ENCODE data around the gene FGFR3.

The FGFR3 gene

DNA sequence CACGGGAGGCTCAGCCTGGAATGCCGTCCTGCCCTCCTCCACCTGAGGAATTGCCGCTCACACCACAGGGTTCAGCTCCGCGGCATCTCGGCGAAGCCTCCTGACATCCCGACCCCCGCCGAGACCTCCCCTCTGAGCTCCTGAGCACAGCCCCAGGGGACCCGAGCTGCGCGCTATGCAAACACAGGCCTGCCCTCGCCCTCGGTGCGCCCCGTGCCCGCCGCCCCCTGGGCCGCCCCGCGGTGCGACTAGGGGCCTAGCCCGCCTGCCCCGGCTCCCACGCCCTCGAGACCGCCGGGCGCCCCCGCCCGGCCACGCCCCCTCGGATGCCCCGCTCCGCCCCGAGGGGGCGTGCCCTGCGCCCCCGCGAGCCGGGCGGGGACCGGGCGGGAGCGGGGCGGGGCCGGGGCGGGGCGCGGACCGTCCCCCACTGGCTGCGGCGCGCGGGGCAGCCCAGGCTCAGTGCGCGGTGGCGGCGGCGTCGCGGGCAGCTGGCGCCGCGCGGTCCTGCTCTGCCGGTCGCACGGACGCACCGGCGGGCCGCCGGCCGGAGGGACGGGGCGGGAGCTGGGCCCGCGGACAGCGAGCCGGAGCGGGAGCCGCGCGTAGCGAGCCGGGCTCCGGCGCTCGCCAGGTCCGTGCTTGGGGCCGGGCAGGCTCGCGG, at the start of gene FGFR3:
Gene FGFR3, plus strand, starts transcription at position 462 of the 664 bp plus-strand sequence. CDS start 642 bp downstream, outside the sequence.
- DNase-seq = peak; percentile 50 to 64

DNA sequence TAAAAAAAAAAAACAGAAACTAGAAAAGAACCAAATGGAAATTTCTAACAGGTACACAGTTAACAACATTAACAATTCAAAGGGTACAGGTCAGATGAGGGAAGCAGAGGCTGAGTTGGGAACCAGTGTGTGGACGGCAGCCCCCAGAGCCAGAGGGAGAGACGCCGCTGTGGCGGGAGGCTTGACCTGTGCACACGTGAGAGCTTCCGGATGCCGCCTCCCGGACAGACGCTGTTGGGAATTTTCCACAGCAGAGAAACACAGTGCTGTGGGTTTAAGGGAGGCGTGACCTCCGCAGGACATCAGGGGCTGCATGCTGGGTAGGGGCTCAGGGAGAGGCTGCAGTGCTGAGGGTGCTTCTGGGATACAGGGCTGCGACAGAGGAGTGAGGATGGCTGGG, 49.5 kb upstream of the FGFR3 start:
- DNase-seq = no peak

DNA sequence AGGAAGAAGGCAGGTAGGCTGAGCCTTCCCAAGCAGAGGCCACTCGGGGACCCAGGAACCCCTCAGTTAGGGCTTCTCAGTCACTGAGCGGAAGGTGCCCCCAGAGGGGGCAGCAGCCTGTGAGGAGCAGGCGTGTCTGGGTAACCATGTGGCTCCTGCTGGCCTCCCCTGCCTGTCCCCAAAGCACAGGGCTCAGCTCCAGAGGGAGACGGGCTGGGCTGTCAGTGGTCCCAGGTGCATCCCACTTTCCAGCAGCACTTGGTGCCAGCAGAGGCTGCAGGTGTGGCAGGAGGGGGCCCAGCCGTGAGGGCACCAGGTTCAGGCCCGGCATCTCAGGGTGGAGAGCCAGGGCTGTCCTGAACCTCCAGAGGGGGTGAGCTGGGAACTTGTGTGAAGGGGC, 49.1 kb upstream of the FGFR3 start:
- no peak for DNase-seq

DNA sequence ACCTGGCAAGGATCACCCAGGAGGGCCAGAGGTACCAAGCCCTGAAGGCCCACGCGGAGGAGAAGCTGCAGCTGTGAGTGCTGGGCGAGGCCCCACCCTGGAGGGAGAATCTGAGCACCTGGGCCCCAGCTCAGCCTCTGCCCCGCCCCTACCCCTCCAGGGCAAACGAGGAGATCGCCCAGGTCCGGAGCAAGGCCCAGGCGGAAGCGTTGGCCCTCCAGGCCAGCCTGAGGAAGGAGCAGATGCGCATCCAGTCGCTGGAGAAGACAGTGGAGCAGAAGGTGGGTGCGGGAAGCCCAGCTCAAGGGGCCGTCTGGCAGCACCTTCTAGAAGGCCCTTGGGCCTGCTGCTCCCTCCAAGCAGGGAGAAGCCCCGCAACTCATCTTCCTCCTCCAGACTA, 48.5 kb upstream of the FGFR3 start:
- DNase-seq = no peak

DNA sequence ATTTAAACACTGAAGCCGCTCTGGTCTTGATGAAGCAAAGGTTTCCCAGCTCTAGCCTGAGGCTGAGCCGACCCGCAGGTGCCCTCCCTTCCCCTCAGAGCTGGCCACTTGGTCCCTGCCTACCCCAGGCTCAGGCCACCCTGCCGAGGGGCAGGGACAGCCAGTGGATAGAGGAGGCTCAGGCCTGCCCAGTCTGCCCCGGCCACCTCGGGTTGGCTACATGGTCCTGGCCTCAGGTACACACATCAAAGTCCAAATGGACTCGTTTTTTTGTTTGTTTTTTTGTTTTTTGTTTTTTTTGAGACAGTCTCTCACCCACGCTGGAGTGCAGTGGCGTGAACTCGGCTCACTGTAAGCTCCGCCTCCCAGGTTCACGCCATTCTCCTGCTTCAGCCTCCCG, 47.9 kb upstream of the FGFR3 start:
- DNase-seq = no peak

DNA sequence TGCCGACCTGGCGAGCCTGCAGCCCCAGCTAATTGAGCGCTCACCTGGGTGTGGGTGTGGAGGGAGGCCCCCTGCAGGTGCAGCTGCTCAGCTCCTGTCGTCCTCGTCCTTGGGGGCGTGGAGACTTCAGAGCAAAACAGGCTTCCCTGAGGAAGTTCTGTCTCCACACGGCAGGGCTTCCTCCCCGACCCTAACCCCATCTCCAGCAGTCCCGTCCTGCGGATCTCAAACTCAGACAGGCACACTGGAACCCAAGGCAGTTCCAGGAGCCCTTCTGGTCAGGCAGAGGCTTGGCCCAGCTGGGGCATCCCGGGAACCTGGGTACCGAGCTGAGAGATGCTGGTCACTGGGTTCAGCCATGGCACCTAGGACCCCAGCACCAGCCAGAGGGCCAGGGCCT, 47.4 kb upstream of the FGFR3 start:
- DNase-seq = no peak

DNA sequence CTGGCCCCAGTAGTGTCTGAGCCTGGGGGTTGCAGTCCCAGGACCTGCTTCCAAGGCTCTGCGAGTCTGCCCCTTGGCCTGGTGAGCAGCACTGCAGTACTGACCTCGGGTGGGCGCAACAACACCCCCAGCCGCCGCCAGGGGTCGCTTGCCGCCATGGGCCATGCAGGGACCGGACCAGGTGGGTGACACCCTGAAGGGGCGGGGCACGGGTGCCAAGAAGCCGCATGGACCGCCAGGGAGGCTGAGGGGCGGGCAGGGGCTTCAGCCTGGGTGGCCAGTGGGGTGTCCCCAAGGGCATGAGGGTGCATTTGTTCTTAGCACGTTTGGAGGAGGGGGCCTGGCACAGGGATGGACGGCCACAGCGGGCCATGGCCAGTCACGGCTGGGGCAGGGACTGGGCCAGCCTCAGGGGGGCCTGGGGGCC, 46.8 kb upstream of the FGFR3 start:
- peak; percentile 91 for DNase-seq

DNA sequence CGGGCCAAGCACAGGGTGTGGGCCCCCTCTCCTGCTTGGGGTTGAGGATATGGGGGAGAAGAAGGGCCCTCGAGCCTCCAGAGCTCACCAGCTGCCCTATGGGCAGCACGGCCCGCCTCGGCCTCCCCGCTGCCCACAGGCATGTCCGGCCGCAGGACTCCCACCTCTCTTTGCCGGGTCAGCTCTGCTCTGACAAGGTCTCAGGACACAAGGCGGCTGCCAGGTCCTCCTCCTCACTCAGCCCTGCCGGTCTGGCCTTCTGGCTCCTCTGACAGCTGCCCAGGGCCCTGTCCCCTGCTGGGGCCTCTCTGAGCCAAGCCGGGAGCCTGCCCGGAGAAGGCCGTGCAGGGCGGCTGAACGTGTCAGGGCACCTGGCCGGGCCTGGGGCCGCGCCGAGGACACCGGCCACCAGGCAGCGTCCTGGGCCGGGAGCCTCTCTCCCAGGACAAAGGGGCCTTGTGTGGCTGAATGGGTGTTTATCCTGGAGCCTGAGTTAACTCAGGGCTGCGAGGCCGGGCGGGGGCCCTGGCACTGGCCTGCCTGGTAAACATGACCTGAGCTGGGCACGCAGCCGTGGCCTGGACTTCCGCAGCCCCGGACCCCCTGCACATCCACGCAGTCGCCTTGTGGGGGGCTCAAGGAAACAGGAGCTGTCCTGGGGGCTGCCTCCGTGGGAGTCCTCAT, 46.0 kb upstream of the FGFR3 start:
- no peak for DNase-seq

DNA sequence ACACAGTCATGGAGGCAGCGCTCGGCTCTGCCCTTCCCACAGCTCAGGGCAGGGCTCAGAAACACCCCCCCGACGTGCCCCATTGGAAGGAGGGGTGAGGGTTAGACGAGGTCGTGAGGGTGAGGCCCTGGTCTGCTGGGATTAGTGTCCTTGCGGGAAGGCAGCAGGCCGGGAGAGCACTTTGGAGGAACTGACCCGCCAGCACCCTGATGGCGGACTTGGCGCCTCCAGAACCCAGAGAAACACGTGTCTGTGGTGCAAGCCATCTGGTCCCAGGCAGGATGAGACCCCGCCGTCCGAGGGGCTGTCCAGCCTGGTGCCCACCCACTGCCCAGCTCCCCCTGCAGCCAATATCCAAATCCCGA, 45.5 kb upstream of the FGFR3 start:
- no peak for DNase-seq

DNA sequence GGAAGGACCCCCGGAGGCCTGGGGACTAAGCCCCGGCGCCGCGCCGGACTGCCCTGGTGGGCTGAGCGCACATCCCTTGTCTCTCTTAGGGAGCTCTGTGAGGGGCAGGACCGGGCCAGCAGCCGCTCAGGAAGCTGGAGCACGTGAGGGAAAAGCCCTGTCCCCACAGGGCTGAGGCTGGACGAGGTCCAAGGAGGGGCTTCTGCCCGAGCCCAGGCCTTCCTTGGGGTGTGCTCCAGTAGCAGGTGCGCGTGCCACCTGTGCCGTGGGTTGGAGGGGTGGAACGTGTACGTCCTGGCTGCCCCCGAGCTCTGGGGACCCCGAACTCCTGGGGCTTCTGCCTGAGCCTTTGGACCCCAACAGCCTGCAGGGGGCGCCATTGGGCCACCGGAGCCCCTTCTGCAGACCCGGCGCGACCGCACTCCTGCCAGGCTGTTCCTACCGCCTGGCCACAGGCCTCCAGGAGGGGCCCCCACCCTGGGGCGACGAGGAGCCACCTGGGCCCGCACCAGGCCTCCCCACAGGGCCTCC, 44.6 kb upstream of the FGFR3 start:
- DNase-seq = peak; percentile 89 to 91

DNA sequence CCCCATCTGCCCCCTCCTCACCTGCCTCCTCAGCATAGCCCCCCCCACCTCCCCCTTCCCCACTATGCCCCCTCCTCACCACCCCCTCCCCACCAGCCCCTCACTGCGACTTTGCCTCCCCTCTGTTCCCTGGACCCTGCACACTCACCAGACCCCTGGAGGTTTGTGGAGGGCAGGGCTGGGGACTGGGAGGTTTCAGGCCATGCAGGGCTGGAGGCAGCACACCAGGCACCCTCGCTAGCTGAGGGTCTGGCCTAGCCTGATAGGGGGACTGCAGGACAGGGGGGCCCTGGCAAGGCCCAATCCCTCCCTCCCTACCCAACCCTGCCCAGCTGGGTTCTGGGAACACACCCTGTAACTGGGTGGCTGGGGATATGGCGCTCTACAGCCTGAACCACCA, 43.7 kb upstream of the FGFR3 start:
- DNase-seq = no peak

DNA sequence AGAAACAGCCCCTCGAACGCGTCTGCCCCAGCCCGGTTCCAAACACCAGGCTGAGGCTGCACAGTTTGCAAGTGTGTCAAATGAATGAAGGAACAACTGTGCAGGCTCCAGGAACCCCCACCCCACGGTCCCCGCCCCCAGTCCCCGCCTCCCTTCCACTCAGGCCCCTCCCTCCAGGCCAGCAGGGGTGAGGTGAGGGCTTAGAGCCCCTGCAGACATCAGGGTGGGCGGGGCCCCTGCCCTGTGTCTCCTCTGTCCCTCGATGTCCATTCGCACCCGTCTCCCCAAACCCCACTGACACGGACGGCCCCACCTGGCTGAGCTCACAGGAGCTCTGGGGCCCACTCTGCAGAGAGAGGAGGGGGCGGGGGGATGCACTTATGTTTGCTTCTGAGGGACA, 43.3 kb upstream of the FGFR3 start:
- DNase-seq = no peak

DNA sequence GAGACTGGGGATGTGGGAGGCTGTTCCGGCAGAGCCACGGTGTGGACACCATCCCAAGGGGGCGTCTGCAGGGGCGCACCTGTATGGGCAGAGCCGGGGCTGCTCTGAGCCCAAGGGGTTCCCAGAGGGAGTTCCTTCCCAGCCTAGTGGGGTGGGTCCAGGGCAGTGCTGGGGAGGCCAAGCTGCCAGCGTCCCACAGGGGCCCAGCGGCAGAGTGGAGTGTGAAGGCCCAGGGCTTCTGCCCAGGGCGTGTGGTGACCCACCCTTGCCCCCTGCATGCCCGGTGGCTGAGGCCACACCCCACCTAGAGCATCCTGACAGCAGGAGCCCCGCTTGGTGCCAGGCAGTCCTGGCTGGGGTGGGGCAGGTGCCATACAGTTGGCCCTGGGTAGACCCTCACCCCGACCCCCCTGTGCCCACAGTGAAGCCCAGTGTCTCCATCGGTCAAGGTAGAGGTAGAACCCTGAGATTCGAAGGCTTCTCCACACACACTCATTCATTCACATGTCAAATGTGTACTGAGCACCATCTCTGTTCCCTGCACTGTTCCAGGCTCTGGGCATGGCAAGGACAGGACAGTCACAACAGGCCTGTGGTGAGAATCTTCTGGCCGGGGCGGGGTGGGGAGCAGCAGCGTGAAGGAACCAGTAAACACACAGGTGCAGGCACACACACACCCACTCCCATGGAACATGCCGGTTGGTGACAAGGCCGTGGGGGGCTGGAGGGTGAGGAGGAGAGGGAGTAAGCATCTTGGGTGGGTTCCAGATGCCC, 42.5 kb upstream of the FGFR3 start:
- no peak for DNase-seq

DNA sequence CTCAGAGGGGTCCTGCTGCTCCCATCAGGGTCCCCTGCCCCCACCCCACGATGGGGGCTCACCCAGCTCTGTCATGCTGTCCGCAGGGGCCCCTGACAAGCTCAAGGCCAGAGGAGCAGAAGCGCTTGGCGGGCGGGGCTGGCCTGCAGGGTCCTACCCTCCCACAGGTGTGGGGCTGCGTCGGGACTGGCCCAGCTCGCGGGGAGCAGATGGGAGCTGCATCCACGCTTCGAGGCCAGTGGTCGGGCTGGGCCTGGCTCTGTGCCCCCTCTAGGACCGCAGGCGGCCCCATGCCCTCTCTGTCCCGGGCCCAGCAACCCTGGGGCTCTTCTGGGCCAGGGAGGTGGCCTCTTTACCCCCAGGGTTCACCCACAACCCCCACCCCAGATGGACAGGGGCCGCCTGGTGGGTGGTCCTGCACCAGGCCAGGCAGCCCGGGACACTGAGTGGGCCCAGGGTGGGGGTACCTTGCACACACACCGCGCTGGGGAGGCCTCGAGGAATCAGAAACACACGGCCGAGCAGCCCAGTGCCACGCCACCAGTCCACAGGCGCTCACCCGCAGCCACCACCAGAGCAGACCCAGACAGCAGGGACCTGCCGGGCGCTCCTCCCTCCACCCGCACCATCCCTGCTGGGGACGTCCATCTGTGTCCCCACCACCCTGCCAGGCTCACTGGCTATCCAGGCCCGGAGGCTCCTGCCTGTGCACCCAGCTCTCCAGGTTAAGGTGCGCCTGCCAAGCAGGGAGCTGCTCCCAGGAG, 41.8 kb upstream of the FGFR3 start:
- no peak for DNase-seq

DNA sequence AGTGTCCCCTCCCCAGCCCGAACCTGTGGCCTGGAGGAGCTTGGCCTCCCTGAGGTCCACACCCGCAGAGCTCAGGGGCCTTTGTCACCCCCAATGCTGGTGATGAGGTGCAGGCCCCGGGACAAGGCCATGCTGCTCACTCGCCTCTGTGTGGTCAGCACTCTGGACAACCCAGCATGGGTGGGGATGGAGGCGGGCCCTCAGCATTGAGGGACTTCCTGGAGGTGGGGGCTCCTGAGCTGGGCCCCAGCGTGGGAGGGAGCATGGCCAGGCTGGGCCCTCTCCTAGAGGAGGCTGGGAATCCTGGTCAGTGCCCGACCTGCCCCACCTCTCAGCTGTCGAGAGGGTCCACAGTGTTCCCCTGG, 41.2 kb upstream of the FGFR3 start:
- no peak for DNase-seq

DNA sequence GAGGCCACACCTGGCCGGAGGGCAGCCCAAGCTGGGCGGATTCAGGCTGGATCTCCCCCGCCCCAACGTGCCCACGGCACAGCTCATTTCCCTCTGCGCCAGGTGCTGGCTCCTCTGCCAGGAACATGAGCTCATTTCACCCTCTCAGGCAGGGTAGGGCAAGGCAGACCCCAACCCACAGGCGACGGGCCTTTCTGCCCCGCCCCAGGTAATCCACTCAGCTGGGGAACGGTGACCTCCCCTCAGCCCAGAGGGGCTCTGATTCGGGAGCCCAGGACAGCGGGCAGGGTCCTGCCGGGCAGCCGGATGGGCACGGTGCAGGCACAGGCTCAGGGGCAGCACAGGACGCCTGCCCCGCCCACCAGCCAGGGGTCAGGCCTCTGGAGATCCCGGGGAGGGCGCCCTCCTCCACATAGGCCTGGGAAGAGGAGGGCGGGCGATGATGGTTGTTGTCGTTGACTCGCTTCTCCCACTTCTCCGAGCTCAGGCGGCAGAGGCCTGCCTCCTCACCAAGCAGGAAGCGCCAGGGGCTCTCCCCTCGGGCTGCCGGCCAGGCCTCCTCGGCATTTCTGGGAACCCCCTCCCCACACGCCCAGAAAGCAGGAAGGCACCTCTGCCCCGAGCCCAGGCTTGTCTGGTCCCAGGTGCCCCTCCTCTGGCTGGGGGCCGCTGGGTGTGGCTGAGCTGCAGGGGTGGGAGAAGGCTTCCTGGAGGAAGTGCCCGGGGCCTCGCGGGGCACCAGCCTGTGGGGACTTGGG, 40.6 kb upstream of the FGFR3 start:
- peak; percentile 50 to 58 for DNase-seq

DNA sequence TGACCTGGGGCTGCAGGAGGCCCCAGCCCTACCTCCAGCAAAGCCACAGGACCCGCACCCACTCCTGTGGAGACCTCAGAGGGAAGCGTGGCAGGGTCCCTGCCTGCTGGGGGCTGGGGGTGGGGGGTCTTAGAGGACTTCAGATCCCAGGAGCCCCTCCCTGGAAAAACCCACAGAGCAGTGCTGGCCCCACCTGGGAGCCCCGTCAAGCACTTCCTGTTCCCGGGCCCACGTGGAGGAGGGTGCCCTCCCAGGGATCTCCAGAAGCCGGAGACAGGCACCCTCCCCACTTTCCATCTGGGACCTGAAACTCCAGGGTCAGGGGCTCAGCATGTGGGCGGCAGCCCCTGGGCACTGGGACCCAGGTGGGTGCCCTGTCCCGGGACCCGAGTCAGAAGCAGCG, 39.8 kb upstream of the FGFR3 start:
- no peak for DNase-seq

DNA sequence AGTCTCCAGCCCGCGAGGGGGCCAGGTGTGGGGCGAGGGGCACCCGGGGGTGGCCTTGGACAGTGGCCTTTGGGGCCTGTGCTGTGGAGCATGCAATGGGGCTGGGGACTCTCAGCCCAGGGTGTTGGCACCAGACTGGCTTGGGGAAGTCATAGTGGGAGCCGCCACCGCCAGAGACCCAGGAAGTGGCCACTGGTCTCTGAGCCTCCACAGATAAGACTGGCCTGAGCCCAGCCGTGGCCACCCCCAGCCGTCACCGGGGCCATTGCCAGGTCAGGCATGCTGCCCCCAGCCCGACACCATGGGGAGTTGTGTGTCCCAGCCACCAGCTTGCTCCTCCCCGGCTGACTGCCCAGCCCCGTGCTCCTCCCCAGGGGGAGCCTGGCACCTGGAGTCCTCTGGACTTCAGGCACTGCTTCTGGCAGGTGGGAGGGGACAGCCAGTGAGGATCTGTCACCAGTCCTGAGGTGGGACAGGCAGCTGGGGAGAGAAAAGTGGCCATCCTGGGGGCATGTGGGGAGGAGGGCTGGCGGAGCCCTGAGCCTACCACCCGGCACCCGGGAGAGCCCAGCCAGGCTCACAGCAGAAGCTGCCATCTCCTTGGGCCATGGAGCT, 39.3 kb upstream of the FGFR3 start:
- no peak for DNase-seq

DNA sequence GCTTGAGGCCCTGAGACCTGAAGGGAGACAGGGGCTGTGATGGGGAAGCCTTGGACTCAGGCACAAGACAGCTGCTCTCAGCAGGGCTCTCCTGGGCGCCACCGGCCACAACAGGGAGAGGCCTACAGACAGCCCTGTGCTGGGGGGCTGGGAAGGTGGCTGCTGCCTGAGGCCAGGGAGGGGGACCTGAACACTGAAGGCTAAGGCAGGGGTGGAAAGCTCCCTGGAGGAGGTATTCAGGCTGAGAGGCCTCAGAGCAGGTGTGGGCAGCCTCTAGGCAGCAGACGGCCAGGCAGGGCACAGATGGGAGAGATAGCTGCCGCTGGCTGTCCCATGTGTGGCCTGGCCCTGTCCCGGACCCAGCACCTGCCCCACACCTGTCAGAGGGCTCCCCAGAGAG, 38.8 kb upstream of the FGFR3 start:
- DNase-seq = no peak

DNA sequence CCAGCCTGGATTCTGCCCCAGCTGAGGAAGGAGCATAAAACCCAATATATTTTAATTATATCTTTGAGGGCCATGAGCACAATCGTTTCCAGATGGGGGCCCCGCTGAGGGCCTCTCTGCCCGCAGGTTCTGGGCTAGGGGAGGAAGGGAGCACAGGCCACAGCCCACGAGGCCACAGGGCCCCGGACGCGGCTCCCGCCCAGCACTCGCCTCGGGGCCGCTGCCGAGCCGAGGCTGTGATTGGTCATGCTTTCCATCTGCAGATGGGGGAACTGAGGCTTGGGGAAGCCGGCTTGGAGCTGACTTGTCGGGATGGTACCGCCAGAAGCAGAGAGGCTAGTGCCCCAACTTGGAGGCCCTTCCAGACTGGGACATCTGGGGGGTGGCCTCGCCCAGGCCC, 37.8 kb upstream of the FGFR3 start:
- DNase-seq = no peak

DNA sequence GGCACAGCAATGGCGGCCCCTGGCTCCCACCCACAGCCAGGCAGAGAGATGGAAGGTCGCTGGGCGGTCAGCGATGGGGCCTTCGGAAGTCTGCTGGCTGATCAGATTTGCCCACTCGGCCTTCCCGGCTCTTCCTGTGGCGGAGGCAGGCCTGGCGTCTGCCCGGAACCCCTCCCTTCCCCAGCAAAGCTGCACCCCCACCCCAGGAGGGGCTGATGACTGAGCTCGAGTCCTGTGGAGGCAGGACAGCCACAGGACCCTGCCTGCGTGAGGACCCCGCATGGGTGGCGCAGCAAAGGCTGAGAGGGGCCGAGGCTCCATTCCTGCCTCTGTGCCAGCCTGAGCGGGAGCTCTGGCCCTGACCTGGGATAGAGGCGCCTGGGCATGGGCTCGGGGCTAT, 37.0 kb upstream of the FGFR3 start:
- no peak for DNase-seq
